AG04449 (cell line): ENCODE measurements around the gene SCN4A.

Experiments used
- CTCF ChIA-PET: fragments of 350-600 bp; formaldehyde crosslinking; extraction: SDS; loops from one replicate; lab custom pipeline; 2021; ENCODE audit warnings: antibody characterized with exemption; lab: Yijun Ruan, JAX
- POLR2A ChIA-PET: fragments of 400-600, 350-600 bp; formaldehyde crosslinking; extraction: SDS; loops from one replicate; lab custom pipeline; 2020; ENCODE audit warnings: antibody characterized with exemption, inconsistent platforms; lab: Yijun Ruan, JAX
- DNase-seq: peaks from one replicate; pipeline ENCODE4 v3.0.0-alpha.2; 2010; ENCODE audit warnings: low read depth, low spot score
- H3K4me3 ChIP-seq: 2 replicates; pipeline ENCODE4 v1.5.1; 2011; ENCODE audit warnings: low read depth, mild to moderate bottlenecking, control low read depth, low read length
- TF ChIP-seq, protein P1 (sequence below): IDR thresholded peaks from one replicate; pipeline ENCODE4 v1.5.1; 2011; ENCODE audit warnings: mild to moderate bottlenecking, moderate library complexity, low read length, control low read depth, inconsistent platforms; ENCODE audit not compliant: insufficient read depth; ENCODE audit errors: missing control alignments

The SCN4A gene

DNA sequence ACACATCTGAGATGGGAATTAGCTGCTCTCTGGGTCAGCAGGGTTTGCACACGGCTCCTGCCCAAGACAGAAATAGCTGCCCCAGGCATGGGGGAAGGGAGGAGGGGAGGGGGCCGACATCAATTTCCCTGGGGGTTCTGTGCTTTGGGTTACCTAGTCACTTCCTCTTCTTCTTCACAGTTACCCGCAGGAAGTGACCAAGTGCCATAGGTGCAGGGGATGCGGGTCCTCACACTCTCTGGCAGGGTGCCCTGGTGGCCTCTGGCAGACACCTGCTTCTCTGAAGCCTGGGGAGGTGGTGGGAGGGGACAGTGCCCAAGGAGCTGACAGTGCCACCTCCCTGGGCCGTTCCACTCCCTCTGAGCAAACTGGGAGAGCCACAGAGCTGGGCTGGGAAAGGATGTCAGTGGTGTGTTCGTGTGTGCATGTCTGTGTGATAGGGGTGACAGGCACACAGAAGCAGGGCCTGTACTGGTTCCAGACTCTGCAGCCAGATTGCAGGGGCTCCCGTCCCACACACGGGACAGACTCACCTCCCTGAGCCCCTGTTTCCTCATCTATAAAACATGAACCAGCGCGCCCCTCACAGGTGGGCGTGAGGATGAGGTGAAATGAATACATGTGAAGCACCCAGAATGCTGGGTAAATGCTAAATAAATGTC, 18.2 kb downstream of the SCN4A start:
- TF ChIP-seq, protein P1, sequence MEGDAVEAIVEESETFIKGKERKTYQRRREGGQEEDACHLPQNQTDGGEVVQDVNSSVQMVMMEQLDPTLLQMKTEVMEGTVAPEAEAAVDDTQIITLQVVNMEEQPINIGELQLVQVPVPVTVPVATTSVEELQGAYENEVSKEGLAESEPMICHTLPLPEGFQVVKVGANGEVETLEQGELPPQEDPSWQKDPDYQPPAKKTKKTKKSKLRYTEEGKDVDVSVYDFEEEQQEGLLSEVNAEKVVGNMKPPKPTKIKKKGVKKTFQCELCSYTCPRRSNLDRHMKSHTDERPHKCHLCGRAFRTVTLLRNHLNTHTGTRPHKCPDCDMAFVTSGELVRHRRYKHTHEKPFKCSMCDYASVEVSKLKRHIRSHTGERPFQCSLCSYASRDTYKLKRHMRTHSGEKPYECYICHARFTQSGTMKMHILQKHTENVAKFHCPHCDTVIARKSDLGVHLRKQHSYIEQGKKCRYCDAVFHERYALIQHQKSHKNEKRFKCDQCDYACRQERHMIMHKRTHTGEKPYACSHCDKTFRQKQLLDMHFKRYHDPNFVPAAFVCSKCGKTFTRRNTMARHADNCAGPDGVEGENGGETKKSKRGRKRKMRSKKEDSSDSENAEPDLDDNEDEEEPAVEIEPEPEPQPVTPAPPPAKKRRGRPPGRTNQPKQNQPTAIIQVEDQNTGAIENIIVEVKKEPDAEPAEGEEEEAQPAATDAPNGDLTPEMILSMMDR, result no peak
- DNase-seq, result no peak
- ChIA-PET CTCF (interaction anchor here (0.7 to 4.8 kb wide), 5 partner anchors 8 to 36 kb away, joined by 3 to 44 read pairs (median 3); partner anchors contain the start of gene GH1), POLR2A (no interaction called here)
- H3K4me3 ChIP-seq, result no peak overlapping the region

DNA sequence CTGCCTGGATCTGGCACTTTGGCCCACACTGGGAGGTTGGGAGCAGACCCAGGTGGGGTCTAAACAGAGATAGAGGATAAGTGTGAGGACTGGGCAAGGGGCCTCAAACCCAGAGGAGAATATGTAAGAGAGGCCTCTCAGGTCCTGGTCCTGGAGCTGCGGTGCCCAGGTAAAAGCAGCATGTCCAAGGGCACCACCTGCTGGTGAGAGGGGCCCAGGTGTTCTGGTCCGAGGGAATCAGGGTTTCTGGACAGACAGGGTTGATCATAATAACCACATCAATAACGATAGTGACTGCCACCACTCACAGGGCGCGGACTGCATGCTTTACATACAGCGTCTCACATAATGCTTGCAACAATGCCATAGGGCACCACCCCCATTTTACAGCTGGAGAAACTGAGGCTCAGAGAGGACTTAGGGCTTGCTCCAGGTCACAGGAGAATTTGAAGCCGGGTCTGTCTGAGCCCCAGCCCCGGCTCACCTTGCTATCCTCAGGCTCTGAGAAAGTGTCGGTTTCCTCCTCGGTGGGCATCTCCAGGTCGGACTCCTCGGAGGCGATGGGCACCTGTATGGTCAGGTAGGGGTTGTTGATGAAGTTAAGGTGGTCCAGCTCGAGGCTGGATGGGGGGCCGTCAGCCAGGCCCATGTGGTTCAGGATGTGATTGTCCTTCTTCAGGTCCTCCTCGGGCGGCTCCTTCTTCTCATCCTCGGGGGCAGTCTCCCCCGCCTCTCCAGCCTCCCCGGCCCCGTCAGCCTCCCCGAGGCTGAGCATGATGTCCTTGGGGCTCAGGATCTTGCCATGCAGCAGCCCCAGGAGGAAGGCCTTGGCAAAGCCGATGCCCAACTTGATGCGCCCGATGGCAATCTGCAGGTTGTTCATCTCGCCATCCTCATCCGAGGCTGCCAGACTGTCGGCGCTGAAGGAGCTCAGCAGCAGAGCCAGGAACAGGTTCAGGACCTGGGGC, 21.5 kb downstream of the SCN4A start:
- no peak for DNase-seq
- CTCF ChIA-PET, result interaction anchor here (0.6 to 2.5 kb wide), 10 partner anchors 7 to 182 kb away, joined by 3 to 11 read pairs (median 4); no protein-coding TSS in a partner anchor
- POLR2A ChIA-PET, result no interaction called here
- H3K4me3 ChIP-seq, result no peak overlapping the region
- TF ChIP-seq, protein P1, result no peak

DNA sequence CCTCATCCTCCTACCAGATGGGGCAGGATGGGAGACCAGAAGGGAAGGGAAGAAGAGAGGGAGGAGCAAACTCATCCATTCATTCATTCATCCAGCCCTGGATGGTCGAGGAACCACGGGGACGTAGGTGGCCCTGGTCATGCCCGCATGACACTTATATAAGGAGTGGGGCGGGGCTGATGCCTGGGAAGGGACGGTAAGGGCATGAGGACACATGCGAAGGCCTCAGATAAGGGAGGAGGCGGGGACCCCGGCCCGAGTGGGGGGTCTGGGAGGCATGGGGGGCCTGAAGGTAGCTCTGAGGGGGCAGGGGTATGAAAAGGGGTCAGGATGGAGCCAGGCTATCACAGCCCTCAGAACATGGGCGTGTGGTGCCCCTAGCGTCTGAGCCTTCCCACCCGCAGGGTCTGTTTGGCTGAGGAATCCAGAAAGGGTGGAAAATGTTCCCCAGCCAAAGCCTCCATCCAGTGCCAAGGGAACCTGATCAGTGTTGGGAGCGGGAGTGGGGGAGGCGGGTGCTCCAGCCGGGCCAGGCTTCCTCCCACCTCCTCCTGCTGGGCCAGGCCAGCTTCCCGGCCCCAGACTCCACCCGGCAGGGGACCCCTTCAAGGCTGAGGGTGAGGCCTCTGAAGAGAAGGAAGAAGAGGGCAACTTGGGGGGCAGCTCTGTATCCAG, 23.0 kb downstream of the SCN4A start:
- TF ChIP-seq, protein P1, result no peak
- DNase-seq, result no peak
- ChIA-PET POLR2A (no interaction called here), CTCF (interaction anchor here (1.1 to 2.5 kb wide), 8 partner anchors 8 to 183 kb away, joined by 3 to 11 read pairs (median 5); partner anchors contain the start of gene GH1)
- H3K4me3 ChIP-seq, result no peak overlapping the region

DNA sequence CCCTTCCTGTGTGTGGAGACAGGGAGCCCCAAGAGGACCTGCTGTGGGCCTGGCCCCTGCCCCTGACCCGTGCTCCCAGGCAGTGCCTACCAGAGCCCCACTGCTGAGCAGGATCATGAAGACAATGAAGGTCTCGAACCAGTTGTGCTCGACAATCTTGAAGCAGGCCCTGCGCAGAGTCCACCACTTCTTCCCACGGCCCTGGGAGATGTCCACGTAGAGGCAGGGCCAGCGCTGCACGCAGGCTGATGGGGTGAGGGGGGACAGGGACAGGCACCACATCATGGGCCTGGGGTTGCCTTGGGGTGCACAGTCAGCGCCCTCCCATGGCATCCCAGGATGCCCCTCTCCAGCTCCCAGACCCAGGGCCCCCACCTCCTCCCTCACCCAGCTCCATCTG, 24.2 kb downstream of the SCN4A start:
- ChIA-PET POLR2A (no interaction called here), CTCF (interaction anchor here (1.3 to 2.5 kb wide), 2 partner anchors 10 to 76 kb away, joined by 3 to 7 read pairs; no protein-coding TSS in a partner anchor)
- H3K4me3 ChIP-seq, result no peak overlapping the region
- DNase-seq, result no peak
- TF ChIP-seq, protein P1, result no peak

DNA sequence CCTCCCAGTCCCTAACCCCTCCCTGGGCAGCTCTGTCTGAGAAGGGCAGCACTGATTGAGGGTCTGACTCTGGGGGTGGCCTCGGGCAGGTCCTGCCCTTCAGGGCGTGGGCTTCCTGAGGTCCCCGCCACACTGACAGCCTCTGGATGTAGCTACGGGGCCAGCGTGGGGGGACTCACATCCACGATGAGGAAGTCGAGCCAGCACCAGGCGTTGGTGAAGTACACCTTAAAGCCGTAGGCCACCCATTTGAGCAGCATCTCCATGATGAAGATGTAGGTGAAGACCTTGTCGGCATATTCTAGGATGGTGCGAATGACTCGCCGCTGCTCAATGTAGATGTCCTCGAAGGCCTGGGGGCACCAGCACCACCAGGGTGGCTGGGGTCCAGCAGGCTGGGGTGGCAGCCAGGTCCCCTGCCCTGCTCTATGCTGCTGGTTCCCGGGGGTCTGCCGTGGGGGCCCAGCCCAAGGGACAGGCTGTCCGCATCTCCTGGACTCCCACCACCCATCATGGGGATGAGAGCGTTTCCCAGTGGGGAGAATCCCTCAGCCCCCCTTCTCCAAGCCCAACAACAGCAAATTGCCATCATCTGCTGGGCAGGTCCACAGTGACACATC, 24.9 kb downstream of the SCN4A start:
- no peak for DNase-seq
- no peak overlapping the region for H3K4me3 ChIP-seq
- POLR2A ChIA-PET, result no interaction called here
- TF ChIP-seq, protein P1, result no peak
- CTCF ChIA-PET, result interaction anchor here (1.0 to 3.0 kb wide), 16 partner anchors 9 to 187 kb away, joined by 3 to 53 read pairs (median 10); partner anchors contain the start of genes CSHL1 and GH1
